NCI-H748 treated with DMSO at 0.1 percent for 48 hours (cell line): Measurements from ENCODE around the gene GDPD5.

Source experiments
- DNase-seq: peaks from one replicate; lab custom pipeline; 2025; lab: John Stamatoyannopoulos, UW

Gene GDPD5

DNA sequence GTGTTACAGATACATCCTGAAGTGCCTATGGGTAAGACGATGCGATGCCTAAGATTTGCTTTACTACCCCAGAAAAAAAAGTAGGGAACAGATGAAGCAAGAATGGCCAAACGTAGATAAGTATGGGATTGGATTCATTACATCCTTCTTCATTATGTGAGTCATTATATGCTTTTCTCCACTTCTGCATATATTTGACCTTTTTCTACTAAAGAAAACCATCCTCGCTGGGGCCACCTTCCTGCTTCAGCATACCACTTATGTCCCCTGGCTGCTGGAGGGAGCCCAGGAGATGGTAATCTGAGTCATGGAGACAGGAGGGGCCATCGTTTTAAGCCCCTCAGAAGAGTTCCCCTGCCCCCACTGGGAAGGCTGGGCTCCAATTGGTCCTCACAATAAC, 78.3 kb downstream of the GDPD5 start:
- DNase-seq, result no peak

GRCh38 chr11:75445315-75445953, 80.3 kb downstream of the GDPD5 start:
- DNase-seq, result peak; percentile 30

- DNase-seq, result no peak
These were observed 82.7 kb downstream of the GDPD5 start for GRCh38 chr11:75443043-75443442.

GRCh38 chr11:75442161-75442885, 83.4 kb downstream of the GDPD5 start:
- no peak for DNase-seq

- DNase-seq, result no peak
These were observed 84.0 kb downstream of the GDPD5 start for GRCh38 chr11:75441804-75442132.

GRCh38 chr11:75440960-75441803, 84.6 kb downstream of the GDPD5 start:
- DNase-seq, result no peak

GRCh38 chr11:75439495-75440120, 86.1 kb downstream of the GDPD5 start:
- DNase-seq, result no peak

DNA sequence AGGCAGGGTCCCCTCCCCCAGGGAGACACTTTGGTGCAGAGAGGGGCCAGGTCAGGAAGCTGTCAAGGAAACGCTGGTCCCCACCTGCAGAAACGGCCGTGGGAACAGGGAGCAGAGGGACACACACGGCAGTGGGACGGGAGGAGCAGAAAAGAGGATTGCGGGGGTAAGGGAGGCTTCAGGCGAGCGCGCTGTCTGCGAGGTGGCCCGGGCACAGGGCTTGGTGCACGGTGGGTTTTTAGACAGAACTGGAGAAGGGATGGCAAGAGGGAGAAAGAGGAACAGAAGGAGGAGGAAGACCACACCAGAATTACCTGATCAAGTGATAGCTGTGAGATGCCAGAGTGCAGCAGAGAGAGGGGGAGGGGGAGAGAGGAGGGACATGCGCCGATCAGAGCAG, 86.7 kb downstream of the GDPD5 start:
- DNase-seq, result no peak

- no peak for DNase-seq
These were observed 87.6 kb downstream of the GDPD5 start for GRCh38 chr11:75437966-75438659.

DNA sequence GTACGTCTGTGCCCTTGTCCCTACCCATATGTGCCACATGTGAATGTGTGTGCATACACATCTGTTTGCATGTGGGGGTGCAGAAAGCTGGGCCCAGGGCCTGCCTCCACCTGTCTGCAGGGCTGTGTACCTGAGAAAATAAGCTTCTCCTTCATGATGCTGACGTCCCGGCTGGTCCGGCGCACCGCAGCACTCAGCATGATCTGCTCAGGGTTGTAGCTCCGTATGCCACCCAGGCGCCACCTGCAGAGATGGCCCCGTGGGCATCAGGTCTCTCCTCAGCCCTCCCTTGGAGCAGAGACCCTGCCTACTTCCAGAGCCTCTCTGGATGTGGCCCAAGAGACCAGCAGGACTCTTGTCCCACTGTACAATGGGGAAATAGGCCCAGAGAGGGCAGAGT, 88.9 kb downstream of the GDPD5 start:
- DNase-seq, result no peak

GRCh38 chr11:75435571-75435925, 90.2 kb downstream of the GDPD5 start:
- DNase-seq, result no peak

DNA sequence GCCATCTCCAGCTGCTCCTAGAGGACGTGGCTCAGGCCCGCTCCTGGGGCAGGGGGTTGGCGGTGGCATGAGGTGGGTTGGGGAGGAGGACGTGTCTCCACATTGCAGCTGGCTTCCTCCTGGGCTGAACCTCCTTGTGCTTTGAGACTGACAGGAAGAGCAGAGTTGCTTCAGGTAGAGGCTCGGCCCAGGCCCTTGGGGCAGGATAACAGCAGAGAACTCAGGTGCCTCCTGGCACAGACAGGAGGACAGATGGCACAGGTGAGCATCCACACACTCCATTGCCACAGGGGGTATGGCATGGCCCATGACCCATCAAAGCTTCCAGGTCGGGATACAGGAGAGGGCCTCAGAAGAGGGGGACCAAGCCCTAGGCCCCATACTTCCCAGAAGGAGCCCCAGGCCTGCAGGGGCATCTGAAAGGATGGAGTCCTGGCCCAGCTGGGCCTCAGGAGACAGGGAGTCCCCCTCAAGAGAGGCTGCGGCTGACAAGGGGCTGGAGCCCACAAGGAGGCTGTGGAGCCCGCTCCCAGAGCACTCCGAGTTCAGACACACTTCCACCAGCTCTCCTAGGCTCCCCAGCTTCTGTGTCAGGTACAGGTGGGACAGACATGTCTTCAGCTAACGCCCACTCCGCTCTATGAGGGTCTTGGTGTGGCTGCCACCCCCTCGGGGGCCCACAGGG, 90.7 kb downstream of the GDPD5 start:
- no peak for DNase-seq

DNA sequence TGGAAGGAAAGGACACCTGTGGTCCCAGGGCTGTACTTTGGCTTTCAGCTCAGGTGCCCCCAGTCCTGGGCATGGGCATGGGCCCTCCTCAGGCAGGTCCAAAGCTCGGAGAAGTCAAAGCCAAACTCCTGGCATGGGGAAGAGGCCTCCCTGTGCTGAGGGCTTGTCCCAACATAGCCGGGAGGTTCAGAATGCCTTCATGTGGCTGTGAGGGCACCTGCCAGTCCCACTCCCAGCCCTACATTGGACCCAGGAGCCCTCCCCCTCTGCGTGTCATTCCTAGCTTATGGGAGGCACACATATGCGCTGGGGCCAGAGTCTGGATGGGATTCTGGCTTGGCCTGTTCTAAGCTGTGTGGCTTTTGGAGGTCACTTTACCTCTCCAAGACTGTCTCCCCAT, 91.7 kb downstream of the GDPD5 start:
- DNase-seq, result no peak

DNA sequence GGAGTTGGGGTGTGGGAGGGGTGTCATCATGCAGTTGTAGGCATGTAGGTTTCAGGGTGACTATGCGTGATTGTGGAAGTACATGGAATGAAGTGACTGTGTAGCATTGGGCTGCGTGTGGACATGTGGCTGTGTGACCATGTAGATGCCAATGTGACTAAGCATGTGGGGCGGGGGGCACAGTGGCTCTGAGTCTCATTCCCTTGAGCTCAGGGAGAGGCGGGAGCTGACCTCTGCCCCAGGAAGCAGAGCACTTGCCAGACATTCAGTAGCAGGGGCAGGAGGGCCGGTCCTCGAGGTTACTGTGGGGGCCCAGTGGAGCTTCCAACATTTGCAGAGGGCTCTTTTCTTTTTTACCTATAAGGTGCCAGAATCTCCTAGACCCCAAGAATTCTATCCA, 92.3 kb downstream of the GDPD5 start:
- no peak for DNase-seq

GRCh38 chr11:75432911-75433321, 92.8 kb downstream of the GDPD5 start, which contains the start of gene KLHL35:
Gene KLHL35 (minus strand): TSS chr11:75433203. CDS start chr11:75430629, 2,574 bp downstream.
- DNase-seq, result no peak

DNA sequence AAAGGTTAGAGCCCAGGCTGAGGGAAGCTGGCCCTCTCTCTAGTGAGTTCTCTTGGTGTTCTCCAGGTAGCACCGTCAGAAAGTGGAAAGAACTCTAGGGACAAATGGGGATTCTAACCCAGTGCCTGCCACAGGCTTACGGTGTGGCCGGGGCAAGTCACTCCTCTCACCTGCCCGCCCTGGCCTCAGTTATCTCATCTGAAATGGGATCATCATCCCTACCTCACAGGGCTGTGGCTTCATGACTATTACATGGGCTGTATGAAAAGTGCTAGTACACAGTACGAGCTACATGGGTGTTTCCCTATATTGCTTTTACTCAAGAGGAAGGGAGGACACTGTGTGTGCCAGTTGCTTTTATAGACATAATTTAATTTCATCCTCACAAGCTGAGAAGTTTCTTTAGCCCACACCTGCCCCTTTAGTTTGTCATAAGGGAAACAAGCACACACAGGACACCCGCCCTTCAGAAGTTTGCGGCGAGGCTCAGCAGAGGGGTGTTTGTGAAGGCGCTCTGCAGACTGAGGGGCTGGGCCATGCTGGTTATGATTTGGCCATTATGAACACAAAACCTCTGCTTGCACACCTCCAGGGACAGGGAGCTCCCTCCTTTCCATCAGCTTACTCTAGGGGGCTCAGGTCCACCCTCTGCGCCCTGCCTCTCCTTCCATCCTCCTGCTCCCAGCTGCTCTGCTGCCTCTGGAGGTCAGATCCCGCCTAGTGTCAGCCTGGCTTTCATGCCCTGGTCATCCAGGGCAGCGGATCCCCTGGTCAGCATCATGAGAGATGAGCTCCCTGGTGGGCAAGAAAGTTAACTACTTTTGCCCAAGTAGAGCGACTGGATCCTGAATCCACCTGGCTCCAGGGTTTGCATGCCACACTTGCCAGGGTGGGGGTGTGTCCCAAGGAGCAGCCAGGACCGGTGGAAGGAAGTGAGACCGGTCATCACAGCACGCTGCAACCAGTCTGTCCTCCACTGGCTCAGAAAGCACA, 93.9 kb downstream of the GDPD5 start:
- no peak for DNase-seq

DNA sequence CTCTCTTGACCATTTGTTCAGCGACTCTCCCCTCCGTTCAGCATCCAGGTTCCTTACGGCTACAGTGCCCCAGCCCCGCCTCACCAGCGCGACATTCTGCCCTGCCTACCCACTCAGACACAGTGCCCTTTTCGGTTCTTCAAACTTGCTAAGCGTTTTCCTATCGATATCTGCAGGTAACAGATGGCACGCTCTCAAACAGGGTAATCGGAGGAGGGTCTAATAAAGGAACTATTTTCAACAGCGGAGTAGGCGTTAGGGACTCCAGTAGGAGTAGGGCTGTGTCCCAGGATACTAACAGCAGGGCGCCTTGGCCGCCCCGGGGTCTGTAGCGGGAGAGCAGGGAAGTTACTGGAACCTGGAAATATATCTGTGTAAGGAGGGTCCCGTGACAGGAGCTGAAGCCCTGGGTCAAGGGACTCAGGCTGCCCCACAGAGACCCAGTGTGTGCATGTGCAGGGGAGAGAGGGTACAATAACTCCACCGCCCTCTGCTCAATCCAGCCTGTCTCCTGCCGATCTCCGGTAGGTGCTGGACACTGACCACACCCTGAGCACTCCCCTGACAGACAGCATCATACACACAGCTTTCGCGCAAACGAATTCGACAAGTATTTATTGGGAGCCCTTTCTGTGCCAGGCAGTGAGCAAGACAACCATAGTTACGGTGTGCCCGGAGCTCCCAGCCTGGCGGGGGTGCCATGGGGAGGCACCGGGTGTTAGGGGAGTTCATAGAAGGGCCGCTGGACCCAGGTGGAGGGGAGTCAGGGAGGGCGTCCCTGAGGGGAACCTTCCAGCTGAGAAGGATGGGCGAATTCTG, 94.8 kb downstream of the GDPD5 start:
- peak; percentile 60 for DNase-seq

- DNase-seq, result peak; percentile 34
These were observed 95.6 kb downstream of the GDPD5 start for GRCh38 chr11:75429902-75430713.

DNA sequence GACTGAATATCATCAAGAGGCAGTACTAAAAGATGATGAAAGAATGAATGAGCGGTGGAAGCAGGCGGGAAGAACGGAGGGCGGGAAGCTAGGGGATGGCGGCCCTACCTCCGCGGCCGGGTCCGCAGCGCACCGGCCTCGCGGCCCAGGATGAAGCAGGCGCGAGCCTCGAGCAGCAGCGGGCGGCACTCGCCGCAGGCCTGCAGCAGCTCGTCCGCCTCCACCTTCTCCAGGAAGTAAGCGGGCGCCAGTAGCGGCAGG, 96.2 kb downstream of the GDPD5 start:
- no peak for DNase-seq
